Breast epithelium (tissue), 4 donors: ENCODE data around the gene CD2. TPM values are rescaled to one million over a fixed set of nuclear protein-coding genes. Genes with fewer than 3 reads are reported as not detected.
A peak's percentile ranks its signal among the peaks of the same experiment; 100 is the strongest.

Source experiments
- DNase-seq, 2 donors: peaks; one replicate each; pipeline ENCODE4 v3.0.0-alpha.2; 2019; ENCODE audit warnings: low spot score in 2 of 2
- H3K27ac ChIP-seq, 2 donors: fragments of 200-600 bp; sonication (generic) in 1 of 2; one replicate each; pipeline ENCODE4 v1.5.1; 2016 to 2019; ENCODE audit warnings: mild to moderate bottlenecking in 1 of 2
- H3K27me3 ChIP-seq, 2 donors: fragments of 200-600 bp; sonication (generic) in 1 of 2; one replicate each; pipeline versions ENCODE4 v1.5.1 to v1.6.0; 2017 to 2019; ENCODE audit warnings: control low read depth in 1 of 2, mild to moderate bottlenecking in 1 of 2
- H3K36me3 ChIP-seq: fragments of 200-600 bp; one replicate; pipeline ENCODE4 v1.5.1; 2019
- H3K4me1 ChIP-seq, 2 donors: fragments of 200-600 bp; sonication (generic); one replicate each; pipeline ENCODE4 v1.5.1; 2016 to 2019; ENCODE audit warnings: control low read depth in 1 of 2
- H3K4me3 ChIP-seq, 3 donors: fragments of 200-600 bp; sonication (generic); 1 replicate in 2 of 3; 2 replicates in 1 of 3; pipeline ENCODE4 v1.5.1; 2016 to 2019; ENCODE audit warnings: mild to moderate bottlenecking in 3 of 3, moderate library complexity in 2 of 3
- H3K9me3 ChIP-seq, 2 donors: fragments of 200-600 bp; sonication (generic) in 1 of 2; one replicate each; pipeline ENCODE4 v1.5.1; 2016 to 2019; ENCODE audit warnings: control low read depth in 1 of 2
- POLR2A ChIP-seq: fragments of 450-650 bp; IDR thresholded peaks from one replicate; pipeline ENCODE4 v1.6.1; 2016; ENCODE audit warnings: antibody characterized with exemption, mild to moderate bottlenecking, moderate library complexity
- POLR2AphosphoS5 ChIP-seq, 3 donors: sonication (generic); formaldehyde crosslinking; IDR thresholded peaks; one replicate each; pipeline ENCODE4 v1.6.1; 2017; ENCODE audit warnings: antibody characterized with exemption in 3 of 3
- intact Hi-C: fragments of 100-400 bp; cut with DNase I; formaldehyde crosslinking; loops from one replicate; pipeline ENCODE4 v1.15.1; 2023; ENCODE audit warnings: low total_unique reads
- total RNA-seq, 3 donors: library from RNA; depleted of rRNA; stranded (reverse); fragments of >200 nt; gene quantifications; one replicate each; pipeline ENCODE4 v1.1.0, GENCODE V29; 2016
- TF ChIP-seq, protein P1 (sequence below), 3 donors: fragments of 450-650 bp; IDR thresholded peaks; one replicate each; pipeline ENCODE4 v1.5.1; 2016 to 2017; ENCODE audit warnings: antibody characterized with exemption in 3 of 3, mild to moderate bottlenecking in 3 of 3, moderate library complexity in 3 of 3

The CD2 gene
- total RNA-seq, 3 donors from 2014 or later, result 1.4 to 3.9 (median 3.5) TPM

DNA sequence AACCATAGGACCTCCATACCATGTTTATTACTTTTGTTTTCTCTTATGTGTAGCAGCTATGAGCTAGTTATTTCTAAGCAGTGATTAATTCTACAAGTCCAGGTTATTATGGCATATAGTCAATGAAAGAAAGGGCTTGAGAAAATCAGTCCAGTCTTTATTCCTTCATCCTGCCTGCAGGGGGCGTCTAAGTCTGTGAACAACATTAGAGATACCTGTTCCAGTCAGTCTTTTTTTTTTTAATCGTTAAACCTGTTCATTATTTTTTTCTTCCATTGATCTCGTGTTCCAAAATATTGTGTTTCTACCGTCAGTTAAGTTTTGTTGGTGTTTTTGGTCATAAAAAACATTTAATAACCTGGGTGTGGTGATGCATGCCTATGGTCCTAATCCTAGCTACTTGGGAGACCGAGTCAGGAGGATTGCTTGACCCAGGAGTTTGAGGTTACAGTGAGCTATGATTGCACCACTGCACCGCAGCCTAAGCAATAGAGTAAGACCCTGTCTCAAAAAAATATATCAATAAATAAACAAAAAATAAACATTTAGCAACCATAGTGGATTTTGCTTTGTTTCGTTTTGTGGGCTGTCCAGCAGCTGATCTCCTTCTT lies 29.4 kb upstream of the CD2 start:
- H3K27me3 ChIP-seq, result no peaks in the 10 kb centered on the region
- H3K36me3 ChIP-seq, result no peaks in the 10 kb centered on the region
- intact Hi-C loops, result no loop called here
- H3K9me3 ChIP-seq, result no peaks in the 10 kb centered on the region
- no peaks in the 10 kb centered on the region for H3K4me1 ChIP-seq
- H3K4me3 ChIP-seq, result no peak overlapping the region
- TF ChIP-seq POLR2A, result no peak
- TF ChIP-seq, protein P1, sequence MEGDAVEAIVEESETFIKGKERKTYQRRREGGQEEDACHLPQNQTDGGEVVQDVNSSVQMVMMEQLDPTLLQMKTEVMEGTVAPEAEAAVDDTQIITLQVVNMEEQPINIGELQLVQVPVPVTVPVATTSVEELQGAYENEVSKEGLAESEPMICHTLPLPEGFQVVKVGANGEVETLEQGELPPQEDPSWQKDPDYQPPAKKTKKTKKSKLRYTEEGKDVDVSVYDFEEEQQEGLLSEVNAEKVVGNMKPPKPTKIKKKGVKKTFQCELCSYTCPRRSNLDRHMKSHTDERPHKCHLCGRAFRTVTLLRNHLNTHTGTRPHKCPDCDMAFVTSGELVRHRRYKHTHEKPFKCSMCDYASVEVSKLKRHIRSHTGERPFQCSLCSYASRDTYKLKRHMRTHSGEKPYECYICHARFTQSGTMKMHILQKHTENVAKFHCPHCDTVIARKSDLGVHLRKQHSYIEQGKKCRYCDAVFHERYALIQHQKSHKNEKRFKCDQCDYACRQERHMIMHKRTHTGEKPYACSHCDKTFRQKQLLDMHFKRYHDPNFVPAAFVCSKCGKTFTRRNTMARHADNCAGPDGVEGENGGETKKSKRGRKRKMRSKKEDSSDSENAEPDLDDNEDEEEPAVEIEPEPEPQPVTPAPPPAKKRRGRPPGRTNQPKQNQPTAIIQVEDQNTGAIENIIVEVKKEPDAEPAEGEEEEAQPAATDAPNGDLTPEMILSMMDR (IDR thresholded peaks at IDR 0.05), result peak; percentile 48 to 67 (median 54)
- DNase-seq, result no peak
- no peak overlapping the region for H3K27ac ChIP-seq

DNA sequence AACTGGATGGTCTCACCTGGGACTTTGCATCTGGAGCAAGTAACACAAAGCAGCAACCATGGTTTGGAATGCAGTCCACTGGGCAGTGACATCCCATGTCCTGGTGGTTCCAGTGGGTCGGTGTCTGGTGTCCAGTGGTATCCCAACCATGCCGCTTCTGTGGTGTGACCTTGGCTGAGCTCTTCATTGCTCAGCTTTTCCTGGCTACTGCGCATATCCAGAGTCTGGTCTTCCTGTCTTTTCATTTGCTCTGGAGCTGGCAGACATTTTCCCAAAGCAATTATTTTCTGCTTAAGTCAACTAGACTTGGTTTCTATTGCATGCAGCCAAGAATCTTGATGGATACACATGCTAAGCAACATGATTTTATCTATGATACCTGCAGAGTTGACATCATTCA lies 28.4 kb upstream of the CD2 start:
- Histone ChIP-seq H3K4me1 (no peaks in the 10 kb centered on the region), H3K4me3 (no peak overlapping the region), H3K27ac (no peak overlapping the region), H3K27me3 (no peaks in the 10 kb centered on the region), H3K36me3 (no peaks in the 10 kb centered on the region), H3K9me3 (no peaks in the 10 kb centered on the region)
- no peak for TF ChIP-seq POLR2A
- TF ChIP-seq, protein P1 (IDR thresholded peaks at IDR 0.05), result no peak
- no peak for TF ChIP-seq POLR2AphosphoS5 (IDR thresholded peaks at IDR 0.05)
- intact Hi-C loops, result no loop called here
- DNase-seq, result no peak

DNA sequence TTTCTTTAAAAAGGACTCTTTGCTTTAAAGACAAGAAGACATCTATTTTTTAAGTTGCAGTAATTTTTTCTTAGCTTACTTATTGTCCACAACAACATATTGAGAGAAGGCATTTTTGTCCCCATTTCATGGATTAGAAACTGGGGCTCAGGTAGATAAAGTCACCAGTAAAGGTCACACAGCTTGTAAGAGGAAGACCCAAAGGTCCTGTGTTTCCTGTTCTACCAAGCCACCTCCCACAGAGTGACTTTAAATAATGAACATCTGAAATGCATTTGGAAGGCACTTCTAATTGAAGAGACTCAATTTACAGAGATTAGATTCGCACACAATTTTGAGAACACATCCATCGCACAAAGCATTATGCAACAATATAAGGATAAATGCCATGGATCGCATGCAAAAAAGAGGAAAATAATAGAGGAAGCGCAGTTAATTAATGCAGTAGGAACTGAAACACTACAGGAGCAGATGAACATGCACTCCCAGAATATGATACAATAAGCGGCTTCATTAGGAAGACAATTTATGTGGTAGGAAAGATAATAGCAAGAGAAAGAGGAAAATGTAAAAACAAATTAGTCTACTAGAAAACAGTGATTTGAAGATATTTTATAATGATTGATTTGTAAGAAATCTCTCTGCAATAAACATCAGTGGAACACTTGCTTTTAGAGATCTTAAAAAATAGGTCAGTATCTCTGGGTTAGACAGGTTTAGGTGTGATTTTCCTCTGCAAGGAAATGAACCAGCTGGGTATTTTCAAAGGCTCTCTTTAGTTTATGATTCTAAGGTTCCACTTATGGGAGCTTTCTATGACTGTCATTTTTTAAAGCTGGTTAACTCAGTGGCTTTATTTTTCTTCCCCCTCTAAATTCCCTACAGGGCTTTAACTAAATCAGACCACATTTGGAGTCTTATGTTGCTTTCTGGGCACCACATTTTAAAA lies 27.1 kb upstream of the CD2 start:
- TF ChIP-seq POLR2AphosphoS5 (IDR thresholded peaks at IDR 0.05), result no peak
- TF ChIP-seq POLR2A, result no peak
- TF ChIP-seq, protein P1 (IDR thresholded peaks at IDR 0.05), result no peak
- no peaks in the 10 kb centered on the region for H3K4me1 ChIP-seq
- no peak for DNase-seq
- no peaks in the 10 kb centered on the region for H3K36me3 ChIP-seq
- H3K27me3 ChIP-seq, result no peaks in the 10 kb centered on the region
- no peaks in the 10 kb centered on the region for H3K9me3 ChIP-seq
- H3K27ac ChIP-seq, result no peak overlapping the region
- no peak overlapping the region for H3K4me3 ChIP-seq
- intact Hi-C loops, result no loop called here

DNA sequence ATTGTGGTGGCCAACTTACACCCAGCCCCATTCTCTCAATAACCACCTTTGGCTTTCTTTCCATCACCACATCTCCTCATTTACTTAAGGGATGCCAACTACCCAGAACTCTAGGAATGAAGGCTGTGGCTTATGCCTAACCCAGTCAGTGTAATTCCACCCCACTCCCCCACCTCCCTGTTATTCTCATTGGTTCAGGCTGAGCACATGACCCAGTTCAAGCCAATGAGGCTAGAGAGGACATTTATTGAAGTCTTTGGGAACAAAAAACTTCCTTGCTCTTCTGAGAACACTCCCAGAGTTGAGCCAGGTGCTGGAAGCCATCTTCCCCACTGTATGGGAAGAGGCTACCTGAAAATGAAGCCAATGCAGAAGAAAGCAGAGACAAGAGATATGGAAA lies 22.8 kb upstream of the CD2 start:
- Histone ChIP-seq H3K4me1 (no peaks in the 10 kb centered on the region), H3K27me3 (no peaks in the 10 kb centered on the region), H3K9me3 (no peaks in the 10 kb centered on the region), H3K27ac (no peak overlapping the region), H3K36me3 (no peaks in the 10 kb centered on the region), H3K4me3 (no peak overlapping the region)
- intact Hi-C loops, result no loop called here
- TF ChIP-seq POLR2AphosphoS5 (IDR thresholded peaks at IDR 0.05) (no peak), POLR2A (no peak)
- TF ChIP-seq, protein P1 (IDR thresholded peaks at IDR 0.05), result no peak
- no peak for DNase-seq

DNA sequence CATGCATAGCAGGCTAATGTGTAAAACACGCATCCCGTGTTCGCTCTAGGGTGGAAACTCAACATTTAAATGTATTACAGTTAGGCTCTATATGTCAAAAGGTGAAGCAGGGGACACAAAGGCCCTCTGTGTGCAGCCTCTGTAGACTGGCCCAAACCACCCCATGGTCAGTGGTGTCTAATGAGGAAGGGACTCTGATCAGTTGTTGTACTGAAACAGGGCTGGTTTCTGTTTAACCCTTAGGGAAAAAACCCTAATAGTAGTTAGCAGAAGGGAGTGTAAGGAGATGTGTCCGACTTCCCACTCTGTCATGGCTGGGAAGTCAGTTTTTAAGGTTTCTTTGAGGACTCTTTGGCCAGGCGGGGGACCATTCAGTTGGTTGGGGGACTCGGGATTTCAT lies 21.5 kb upstream of the CD2 start:
- Histone ChIP-seq H3K4me3 (no peak overlapping the region), H3K9me3 (no peaks in the 10 kb centered on the region), H3K4me1 (no peaks in the 10 kb centered on the region), H3K27me3 (no peaks in the 10 kb centered on the region), H3K27ac (no peak overlapping the region), H3K36me3 (no peaks in the 10 kb centered on the region)
- intact Hi-C loops, result no loop called here
- no peak for DNase-seq
- TF ChIP-seq POLR2A, result no peak
- TF ChIP-seq, protein P1 (IDR thresholded peaks at IDR 0.05), result no peak
- no peak for TF ChIP-seq POLR2AphosphoS5 (IDR thresholded peaks at IDR 0.05)
